GM19099 (cell line): ENCODE measurements around the gene PPP3CB.

ENCODE experiments used
- POLR2A ChIP-seq: IDR thresholded peaks from 3 replicates; pipeline ENCODE4 v1.6.1; 2011; ENCODE audit warnings: low read depth; ENCODE audit not compliant: insufficient read length; ENCODE audit errors: extremely low read depth

The PPP3CB gene

DNA sequence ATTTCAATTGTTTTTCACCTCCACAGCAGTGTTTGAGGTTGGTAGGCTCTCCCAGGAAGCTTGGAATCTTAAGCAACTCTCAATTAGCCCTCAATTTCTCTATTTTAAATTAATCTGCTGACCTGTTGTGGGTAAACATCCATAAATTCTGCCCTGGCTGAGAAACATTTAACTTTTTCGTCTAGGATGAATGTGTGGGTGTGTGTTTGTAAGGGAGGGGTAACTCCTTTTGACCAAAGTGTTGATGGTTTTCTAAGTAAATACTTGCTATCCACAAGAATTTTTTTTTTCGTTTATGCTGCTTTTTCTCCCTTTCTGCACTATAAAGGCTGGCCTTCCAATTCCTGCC lies 973 bp downstream of the PPP3CB start:
- TF ChIP-seq POLR2A, result no peak

DNA sequence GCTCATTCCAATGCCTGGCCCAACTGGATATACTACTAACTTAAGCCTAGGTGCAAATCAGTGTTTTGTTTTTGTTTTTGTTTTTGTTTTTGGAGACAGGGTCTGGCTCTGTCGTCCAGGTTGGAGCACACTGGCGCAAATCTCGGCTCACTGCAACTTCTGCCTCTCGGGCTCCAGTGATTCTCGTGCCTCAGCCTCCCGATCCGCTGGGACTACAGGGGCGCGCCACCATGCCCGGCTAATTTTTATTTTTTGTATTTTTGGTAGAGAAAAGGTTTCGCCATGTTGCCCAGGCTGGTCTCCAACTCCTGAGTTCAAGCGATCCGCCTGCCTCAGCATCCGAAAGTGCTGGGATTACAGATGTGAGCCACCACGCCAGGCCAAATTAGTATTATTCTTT lies 1.6 kb downstream of the PPP3CB start:
- no peak for TF ChIP-seq POLR2A

GRCh38 chr10:73493781-73494180 lies 2.0 kb downstream of the PPP3CB start:
- TF ChIP-seq POLR2A, result no peak

DNA sequence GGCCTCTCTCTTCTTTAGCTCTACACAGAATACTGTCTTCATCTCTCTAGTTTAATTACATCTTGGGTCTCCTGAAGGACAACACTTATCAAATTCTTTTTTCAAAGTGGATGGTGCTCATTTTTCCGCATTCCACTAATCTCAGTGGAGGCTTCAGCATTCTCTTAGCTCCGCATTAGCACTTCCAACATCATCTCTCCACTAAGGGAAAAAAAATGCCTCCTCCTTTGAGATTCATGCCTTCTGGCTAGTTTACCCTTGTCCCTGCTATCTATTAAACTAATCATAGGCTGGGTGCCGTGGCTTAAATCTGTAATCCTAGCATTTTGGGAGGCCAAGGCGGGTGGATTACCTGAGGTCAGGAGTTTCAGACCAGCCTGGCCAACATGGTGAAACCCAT lies 9.2 kb downstream of the PPP3CB start:
- no peak for TF ChIP-seq POLR2A

GRCh38 chr10:73485320-73485719 lies 10.5 kb downstream of the PPP3CB start:
- no peak for TF ChIP-seq POLR2A

DNA sequence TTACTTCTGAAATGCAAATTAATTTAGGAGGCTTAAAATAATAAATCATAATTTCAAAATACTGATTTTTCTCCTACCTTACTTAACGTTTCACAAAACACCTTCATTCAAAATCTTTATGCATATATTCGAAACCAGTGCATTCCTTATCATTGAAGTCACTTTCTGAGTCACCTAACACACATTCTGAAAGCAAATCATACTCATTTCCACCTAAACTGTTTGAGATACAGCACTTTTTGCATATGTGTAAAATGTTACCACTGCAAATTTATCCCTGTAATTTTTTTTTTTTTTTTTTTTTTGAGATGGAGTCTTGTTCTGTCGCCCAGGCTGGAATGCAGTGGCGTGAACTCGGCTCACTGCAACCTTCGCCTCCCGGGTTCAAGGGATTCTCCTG lies 15.7 kb downstream of the PPP3CB start:
- no peak for TF ChIP-seq POLR2A

GRCh38 chr10:73478636-73479035 lies 17.2 kb downstream of the PPP3CB start:
- no peak for TF ChIP-seq POLR2A

DNA sequence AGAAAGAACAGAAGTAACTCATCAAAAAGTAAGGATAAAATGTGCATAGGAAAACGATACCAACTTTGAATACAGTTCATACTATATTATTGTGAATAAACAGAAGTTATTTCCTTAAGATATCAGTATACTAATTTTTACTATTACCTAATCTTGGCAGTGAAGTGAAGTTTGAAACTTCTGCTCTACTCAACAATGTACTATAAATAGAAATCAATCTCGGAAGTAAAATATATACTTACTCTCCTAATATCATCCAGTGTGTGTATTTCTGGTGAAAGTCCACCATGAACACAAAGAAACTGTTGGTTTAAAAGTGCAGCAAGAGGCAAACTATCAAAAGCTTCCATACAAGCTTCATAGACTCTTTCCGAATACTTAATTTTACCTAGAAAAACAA lies 24.6 kb downstream of the PPP3CB start:
- TF ChIP-seq POLR2A, result no peak

GRCh38 chr10:73469579-73469978 lies 26.2 kb downstream of the PPP3CB start:
- TF ChIP-seq POLR2A, result no peak

- TF ChIP-seq POLR2A, result no peak
These were observed 28.6 kb downstream of the PPP3CB start for GRCh38 chr10:73467206-73467605.

DNA sequence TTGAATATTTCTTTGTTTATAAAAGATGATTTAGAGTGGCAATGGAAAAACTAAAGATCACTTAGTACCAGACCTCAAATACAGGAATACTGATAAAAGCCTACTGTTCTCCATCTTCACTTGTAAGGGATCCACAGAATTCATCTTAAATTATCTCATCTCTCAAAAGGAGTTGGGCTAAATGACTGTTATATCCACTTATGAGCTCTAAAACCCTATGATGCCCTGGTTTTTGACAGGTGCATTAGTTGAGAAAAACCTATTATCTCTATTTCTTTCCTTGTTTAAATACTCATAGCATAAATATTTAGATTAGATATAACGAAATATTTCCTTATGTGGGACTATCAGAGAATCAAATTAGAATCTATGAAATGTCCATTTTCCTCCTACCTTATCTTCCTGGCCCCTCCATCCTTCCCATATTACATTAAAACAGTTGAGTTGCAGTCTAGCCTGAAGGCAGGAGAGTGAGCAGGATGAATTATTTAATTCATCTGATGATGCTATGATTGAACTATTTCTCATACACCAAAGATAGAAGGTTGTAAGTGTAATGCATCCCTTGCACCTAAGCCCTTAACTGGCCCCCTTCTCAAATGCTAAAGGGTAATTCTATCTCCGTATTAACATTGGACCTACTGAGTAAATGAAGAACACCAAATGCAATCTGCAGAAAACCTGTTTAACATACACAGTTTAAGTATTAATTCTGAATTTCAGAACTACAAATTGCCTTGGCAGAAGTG lies 29.7 kb downstream of the PPP3CB start:
- no peak for TF ChIP-seq POLR2A

DNA sequence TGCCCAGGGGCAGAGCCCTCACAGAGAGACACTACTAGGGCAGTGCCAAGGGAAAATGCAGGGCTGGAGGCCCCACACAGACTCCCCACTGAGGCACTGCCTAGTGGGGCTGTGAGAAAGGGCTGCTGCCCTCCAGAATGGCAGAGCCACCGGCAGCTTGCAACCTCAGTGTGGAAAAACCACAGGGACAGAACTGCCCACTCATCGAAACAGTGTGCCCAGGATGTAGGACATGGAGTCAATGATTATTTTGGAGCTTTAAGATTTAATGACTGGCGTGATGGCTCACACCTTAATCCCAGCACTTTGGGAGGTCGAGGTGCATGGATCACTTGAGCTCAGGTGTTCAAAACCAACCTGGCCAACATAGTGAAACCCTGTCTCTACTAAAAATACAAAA lies 34.9 kb downstream of the PPP3CB start:
- TF ChIP-seq POLR2A, result no peak

DNA sequence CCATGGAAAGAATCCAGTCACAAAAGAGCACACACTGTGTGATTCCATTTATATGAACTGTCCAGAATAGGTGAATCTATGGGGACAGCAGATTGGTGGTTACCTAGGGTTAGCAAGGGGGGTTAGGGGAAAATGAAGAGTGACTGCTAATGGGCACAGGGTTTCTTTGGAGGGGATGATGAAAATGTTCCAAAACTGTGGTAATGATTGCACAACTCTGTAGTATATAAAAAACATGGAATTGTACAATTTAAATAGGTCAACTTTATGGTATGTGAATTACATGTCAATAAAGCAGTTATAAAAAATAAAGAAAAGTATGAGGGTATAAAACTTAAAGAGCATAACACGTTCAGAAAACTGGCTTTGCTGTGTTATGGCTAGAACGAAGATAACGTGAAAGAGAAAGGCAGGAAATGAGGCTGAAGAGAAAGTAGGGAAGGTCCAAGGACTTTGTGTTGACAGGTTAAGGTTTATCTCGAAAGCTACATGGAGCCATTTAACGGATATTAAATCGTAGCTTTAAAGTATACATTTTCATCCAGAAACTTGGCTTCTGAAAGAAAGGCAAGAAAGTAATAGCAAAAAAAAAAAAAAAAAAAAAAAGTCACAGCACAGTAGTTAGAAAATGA lies 36.0 kb downstream of the PPP3CB start:
- no peak for TF ChIP-seq POLR2A

DNA sequence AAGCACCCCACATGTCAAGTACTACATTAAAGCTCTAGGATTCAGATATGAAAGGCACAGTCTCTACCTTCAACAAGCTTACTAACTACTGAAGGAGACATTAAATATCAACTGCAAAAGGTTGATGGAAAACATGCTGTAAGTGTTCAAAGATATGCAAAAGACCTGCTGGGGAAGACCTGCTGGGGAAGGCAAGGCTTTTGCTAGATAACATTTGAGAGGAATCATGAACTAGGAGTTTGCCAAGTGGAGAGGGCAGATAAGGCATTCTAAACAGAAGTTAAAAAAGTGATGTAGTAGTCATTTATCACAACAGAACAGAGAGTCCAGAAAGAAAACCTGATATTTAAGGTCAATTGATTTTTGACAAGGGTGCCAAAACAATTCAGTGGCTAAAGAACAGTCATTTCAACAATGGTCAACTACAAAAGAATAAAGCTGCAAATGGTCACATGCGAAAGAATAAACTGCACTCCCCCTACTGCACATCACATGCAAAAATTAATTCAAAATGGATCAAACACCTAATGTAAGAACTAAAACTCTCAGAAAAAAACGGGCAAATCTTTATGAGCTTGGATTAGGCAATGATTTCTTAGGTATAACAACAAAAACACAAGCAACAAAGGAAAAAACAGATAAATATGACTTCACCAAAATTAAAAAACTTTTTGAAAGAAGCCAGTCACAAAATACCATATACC lies 39.5 kb downstream of the PPP3CB start:
- TF ChIP-seq POLR2A, result no peak

GRCh38 chr10:73449113-73449512 lies 46.7 kb downstream of the PPP3CB start:
- no peak for TF ChIP-seq POLR2A

- no peak for TF ChIP-seq POLR2A
These were observed 47.4 kb downstream of the PPP3CB start for GRCh38 chr10:73448384-73448783.
